HepG2 (cell line): ENCODE results near the gene IDS.
"Not testable (repeated sequence)": the region's sequence is repeated elsewhere in the genome, so short reads cannot be mapped to it uniquely, and the experiment has no call there.

Experiments
- ARID3A ChIP-seq: IDR thresholded peaks from 2 replicates; pipeline ENCODE4 v1.6.1; 2012; ENCODE audit warnings: low read depth, low read length, improper control_type of control experiment
- CTCF ChIP-seq: sonication (generic); formaldehyde crosslinking; IDR thresholded peaks from 2 replicates; pipeline ENCODE4 v1.5.0; 2020; ENCODE audit warnings: mild to moderate bottlenecking, missing genetic modification reagents, moderate library complexity
- KDM1A ChIP-seq: IDR thresholded peaks from 2 replicates; pipeline ENCODE4 v1.6.1; 2016; ENCODE audit warnings: missing compliant biosample characterization
- POLR2AphosphoS5 ChIP-seq: IDR thresholded peaks from 2 replicates; pipeline ENCODE4 v1.6.1; 2012; ENCODE audit warnings: low read depth, low read length
- SMC3 ChIP-seq: IDR thresholded peaks from 2 replicates; pipeline ENCODE4 v1.6.1; 2011; ENCODE audit warnings: low read length, improper control_type of control experiment
- ZNF274 ChIP-seq: sonication (generic); formaldehyde crosslinking; IDR thresholded peaks from 2 replicates; pipeline ENCODE4 v1.5.1; 2020; ENCODE audit warnings: mild to moderate bottlenecking, missing genetic modification reagents
- TF ChIP-seq, protein P1 (sequence below): sonication (generic); formaldehyde crosslinking; IDR thresholded peaks from 2 replicates; pipeline ENCODE4 v1.5.0; 2020; ENCODE audit warnings: missing genetic modification reagents
- TF ChIP-seq, protein P2 (sequence below), 2 experiments: IDR thresholded peaks; 2 replicates each; pipeline ENCODE4 v1.6.1; 2011 to 2012; ENCODE audit warnings: low read length in 2 of 2, borderline replicate concordance in 1 of 2, low read depth in 1 of 2, mild to moderate bottlenecking in 1 of 2, moderate library complexity in 1 of 2

- TF ChIP-seq, protein P1, sequence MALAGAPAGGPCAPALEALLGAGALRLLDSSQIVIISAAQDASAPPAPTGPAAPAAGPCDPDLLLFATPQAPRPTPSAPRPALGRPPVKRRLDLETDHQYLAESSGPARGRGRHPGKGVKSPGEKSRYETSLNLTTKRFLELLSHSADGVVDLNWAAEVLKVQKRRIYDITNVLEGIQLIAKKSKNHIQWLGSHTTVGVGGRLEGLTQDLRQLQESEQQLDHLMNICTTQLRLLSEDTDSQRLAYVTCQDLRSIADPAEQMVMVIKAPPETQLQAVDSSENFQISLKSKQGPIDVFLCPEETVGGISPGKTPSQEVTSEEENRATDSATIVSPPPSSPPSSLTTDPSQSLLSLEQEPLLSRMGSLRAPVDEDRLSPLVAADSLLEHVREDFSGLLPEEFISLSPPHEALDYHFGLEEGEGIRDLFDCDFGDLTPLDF (CRISPR knock-in tag) = not testable (repeated sequence)
- not testable (repeated sequence) for TF ChIP-seq CTCF; ARID3A; KDM1A; ZNF274 (CRISPR knock-in tag); POLR2AphosphoS5; SMC3
- TF ChIP-seq, protein P2, sequence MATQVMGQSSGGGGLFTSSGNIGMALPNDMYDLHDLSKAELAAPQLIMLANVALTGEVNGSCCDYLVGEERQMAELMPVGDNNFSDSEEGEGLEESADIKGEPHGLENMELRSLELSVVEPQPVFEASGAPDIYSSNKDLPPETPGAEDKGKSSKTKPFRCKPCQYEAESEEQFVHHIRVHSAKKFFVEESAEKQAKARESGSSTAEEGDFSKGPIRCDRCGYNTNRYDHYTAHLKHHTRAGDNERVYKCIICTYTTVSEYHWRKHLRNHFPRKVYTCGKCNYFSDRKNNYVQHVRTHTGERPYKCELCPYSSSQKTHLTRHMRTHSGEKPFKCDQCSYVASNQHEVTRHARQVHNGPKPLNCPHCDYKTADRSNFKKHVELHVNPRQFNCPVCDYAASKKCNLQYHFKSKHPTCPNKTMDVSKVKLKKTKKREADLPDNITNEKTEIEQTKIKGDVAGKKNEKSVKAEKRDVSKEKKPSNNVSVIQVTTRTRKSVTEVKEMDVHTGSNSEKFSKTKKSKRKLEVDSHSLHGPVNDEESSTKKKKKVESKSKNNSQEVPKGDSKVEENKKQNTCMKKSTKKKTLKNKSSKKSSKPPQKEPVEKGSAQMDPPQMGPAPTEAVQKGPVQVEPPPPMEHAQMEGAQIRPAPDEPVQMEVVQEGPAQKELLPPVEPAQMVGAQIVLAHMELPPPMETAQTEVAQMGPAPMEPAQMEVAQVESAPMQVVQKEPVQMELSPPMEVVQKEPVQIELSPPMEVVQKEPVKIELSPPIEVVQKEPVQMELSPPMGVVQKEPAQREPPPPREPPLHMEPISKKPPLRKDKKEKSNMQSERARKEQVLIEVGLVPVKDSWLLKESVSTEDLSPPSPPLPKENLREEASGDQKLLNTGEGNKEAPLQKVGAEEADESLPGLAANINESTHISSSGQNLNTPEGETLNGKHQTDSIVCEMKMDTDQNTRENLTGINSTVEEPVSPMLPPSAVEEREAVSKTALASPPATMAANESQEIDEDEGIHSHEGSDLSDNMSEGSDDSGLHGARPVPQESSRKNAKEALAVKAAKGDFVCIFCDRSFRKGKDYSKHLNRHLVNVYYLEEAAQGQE (IDR thresholded peaks at IDR 0.05; ENCODE audit: borderline replicate concordance in 1 of 2, low read depth in 1 of 2, low read length in 2 of 2) = not testable (repeated sequence)
Observed at GRCh38 chrX:149537474-149537873, 32.4 kb upstream of the IDS start.
